Peyer's patch (tissue), 4 donors: ENCODE results near the gene SEMA5A. TPM values are rescaled to one million over a fixed set of nuclear protein-coding genes. Genes with fewer than 3 reads are reported as not detected.

Experiments
- DNase-seq, 3 donors: peaks; one replicate each; pipeline ENCODE4 v3.0.0-alpha.2; 2017 to 2019
- H3K27ac ChIP-seq, 4 donors: fragments of 200-600 bp; sonication (generic); one replicate each; pipeline ENCODE4 v1.5.1; 2016 to 2019
- H3K27me3 ChIP-seq, 2 donors: fragments of 200-600 bp; sonication (generic); one replicate each; pipeline ENCODE4 v1.5.1; 2019
- H3K36me3 ChIP-seq, 3 donors: fragments of 200-600 bp; sonication (generic); one replicate each; pipeline ENCODE4 v1.5.1; 2016 to 2019
- H3K4me1 ChIP-seq, 4 donors: fragments of 200-600 bp; sonication (generic); one replicate each; pipeline ENCODE4 v1.5.1; 2016 to 2019
- H3K4me3 ChIP-seq, 4 donors: fragments of 200-600 bp; sonication (generic); 1 replicate in 3 of 4; 2 replicates in 1 of 4; pipeline ENCODE4 v1.5.1; 2016 to 2019; ENCODE audit warnings: mild to moderate bottlenecking in 1 of 4
- H3K9me3 ChIP-seq, 4 donors: fragments of 200-600 bp; sonication (generic); one replicate each; pipeline ENCODE4 v1.5.1; 2016 to 2019; ENCODE audit warnings: mild to moderate bottlenecking in 1 of 4
- POLR2A ChIP-seq, 2 donors: fragments of 450-650 bp; IDR thresholded peaks; one replicate each; pipeline ENCODE4 v1.5.1; 2017; ENCODE audit warnings: antibody characterized with exemption in 2 of 2, mild to moderate bottlenecking in 2 of 2, moderate library complexity in 2 of 2
- total RNA-seq, 4 donors: library from RNA; depleted of rRNA; stranded (reverse); fragments of >200 nt; gene quantifications; one replicate each; pipeline ENCODE4 v1.1.0, GENCODE V29; 2016
- TF ChIP-seq, protein P1 (sequence below), 6 experiments: fragments of 450-650 bp in 4 of 6; fragments of 200-600 bp in 2 of 6; sonication (generic) in 1 of 6; IDR thresholded peaks; one replicate each; pipeline ENCODE4 v1.5.1; 2017 to 2019; ENCODE audit warnings: antibody characterized with exemption in 6 of 6, mild to moderate bottlenecking in 3 of 6, moderate library complexity in 1 of 6

SEMA5A gene
- total RNA-seq, 4 donors from 2014 or later = 11.6 to 22.5 (median 18.2) TPM

DNA sequence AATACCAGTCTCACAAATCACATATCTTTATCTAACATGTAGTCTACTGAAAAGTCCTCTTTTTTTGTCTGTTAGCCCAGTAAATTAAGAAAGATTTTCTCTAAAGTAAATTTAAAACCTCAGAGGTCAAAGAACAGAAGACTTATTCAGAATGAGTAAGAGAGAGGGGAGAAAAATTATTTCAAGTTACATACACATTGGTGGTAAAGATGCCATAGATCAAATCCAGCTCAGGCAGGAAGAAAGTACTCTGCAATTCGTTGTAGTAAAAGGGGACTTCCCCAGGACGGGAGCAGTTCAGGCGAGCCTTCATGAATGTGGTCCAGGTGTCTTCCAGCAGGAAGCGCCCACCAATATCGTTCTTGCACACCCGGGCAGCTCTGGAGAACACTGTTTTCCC lies 344.1 kb downstream of the SEMA5A start:
- no peak for DNase-seq
- Histone ChIP-seq H3K4me1 (no peaks in the 10 kb centered on the region), H3K27ac (no peak overlapping the region), H3K4me3 (no peak overlapping the region), H3K9me3 (no peaks in the 10 kb centered on the region), H3K27me3 (no peaks in the 10 kb centered on the region), H3K36me3 (no peaks in the 10 kb centered on the region)
- no peak for TF ChIP-seq POLR2A (IDR thresholded peaks at IDR 0.05)
- TF ChIP-seq, protein P1, sequence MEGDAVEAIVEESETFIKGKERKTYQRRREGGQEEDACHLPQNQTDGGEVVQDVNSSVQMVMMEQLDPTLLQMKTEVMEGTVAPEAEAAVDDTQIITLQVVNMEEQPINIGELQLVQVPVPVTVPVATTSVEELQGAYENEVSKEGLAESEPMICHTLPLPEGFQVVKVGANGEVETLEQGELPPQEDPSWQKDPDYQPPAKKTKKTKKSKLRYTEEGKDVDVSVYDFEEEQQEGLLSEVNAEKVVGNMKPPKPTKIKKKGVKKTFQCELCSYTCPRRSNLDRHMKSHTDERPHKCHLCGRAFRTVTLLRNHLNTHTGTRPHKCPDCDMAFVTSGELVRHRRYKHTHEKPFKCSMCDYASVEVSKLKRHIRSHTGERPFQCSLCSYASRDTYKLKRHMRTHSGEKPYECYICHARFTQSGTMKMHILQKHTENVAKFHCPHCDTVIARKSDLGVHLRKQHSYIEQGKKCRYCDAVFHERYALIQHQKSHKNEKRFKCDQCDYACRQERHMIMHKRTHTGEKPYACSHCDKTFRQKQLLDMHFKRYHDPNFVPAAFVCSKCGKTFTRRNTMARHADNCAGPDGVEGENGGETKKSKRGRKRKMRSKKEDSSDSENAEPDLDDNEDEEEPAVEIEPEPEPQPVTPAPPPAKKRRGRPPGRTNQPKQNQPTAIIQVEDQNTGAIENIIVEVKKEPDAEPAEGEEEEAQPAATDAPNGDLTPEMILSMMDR (IDR thresholded peaks at IDR 0.05) = no peak

- Histone ChIP-seq H3K27ac (no peak overlapping the region), H3K4me3 (no peak overlapping the region), H3K27me3 (no peaks in the 10 kb centered on the region), H3K9me3 (no peaks in the 10 kb centered on the region), H3K4me1 (no peaks in the 10 kb centered on the region), H3K36me3 (no peaks in the 10 kb centered on the region)
- DNase-seq = no peak
- TF ChIP-seq, protein P1 (IDR thresholded peaks at IDR 0.05) = no peak
- TF ChIP-seq POLR2A (IDR thresholded peaks at IDR 0.05) = no peak
Measured at GRCh38 chr5:9201011-9201410, 344.9 kb downstream of the SEMA5A start.

DNA sequence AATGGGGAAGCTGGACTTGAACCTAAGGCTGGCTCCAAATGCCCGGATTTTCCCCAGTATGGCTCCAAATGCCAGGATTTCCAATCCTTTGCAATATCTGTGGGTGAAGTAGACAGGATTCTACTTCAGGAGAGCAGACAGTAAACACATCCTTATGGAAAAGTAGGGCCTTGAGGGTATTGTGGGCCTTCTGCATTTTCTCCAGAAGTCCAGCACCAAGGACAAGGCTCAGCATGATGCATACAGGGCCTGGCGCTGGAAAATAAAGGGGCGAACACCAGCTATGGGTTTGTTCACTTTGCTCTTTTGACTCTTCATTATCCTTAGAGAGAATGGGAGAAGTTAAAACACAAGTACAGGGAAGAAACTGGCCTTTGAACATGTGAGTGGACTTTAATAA lies 347.5 kb downstream of the SEMA5A start:
- H3K27ac ChIP-seq = no peak overlapping the region
- H3K4me3 ChIP-seq = no peak overlapping the region
- no peak for TF ChIP-seq POLR2A (IDR thresholded peaks at IDR 0.05)
- TF ChIP-seq, protein P1 (IDR thresholded peaks at IDR 0.05) = no peak
- no peaks in the 10 kb centered on the region for H3K4me1 ChIP-seq
- DNase-seq = no peak
- H3K27me3 ChIP-seq = no peaks in the 10 kb centered on the region
- no peaks in the 10 kb centered on the region for H3K36me3 ChIP-seq
- H3K9me3 ChIP-seq = no peaks in the 10 kb centered on the region

- Histone ChIP-seq H3K4me1 (no peaks in the 10 kb centered on the region), H3K36me3 (no peaks in the 10 kb centered on the region), H3K4me3 (no peak overlapping the region), H3K9me3 (no peaks in the 10 kb centered on the region), H3K27ac (no peak overlapping the region), H3K27me3 (no peaks in the 10 kb centered on the region)
- TF ChIP-seq, protein P1 (IDR thresholded peaks at IDR 0.05) = no peak
- TF ChIP-seq POLR2A (IDR thresholded peaks at IDR 0.05) = no peak
- no peak for DNase-seq
Measured at GRCh38 chr5:9197881-9198260, 348.0 kb downstream of the SEMA5A start.

DNA sequence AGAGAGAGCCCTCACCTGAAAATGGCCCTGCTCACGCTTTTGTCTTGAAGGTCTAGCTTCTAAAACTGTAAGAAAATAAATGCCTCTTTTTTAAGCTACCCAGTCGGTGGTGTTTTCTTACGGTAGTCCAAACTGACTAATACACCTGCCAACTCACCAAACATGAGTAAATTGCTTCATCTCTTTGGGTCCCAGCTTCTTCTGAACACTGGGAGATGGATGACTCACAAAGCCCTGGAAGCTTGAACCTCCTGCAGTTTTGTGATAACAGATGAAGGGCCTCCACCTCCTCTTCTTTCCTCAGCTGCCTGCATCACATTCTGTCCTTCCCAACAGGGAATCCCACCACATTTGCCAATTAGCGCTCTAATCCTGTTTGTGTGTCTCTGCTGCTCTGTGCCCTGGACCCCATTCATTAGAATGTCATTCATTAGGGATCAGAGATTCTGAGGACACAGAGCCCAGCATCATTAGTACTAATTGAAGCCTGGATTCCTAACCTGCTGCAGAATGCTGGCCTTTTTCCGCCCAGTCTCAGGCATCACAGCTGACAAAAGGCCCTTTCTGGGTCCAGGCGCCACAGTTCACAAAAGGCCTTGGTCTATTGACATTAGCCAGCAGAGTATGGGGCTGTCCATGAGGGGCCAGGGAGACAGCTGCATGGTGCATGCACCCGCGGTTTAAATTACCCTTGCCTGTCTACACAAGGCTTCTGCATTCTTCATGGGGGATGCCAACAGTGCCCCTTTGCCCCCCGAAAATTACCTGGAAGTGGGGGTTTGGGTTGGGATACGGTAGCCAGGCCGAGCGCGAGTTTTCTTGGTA lies 349.3 kb downstream of the SEMA5A start:
- no peaks in the 10 kb centered on the region for H3K4me1 ChIP-seq
- H3K27me3 ChIP-seq = no peaks in the 10 kb centered on the region
- no peak overlapping the region for H3K27ac ChIP-seq
- no peaks in the 10 kb centered on the region for H3K36me3 ChIP-seq
- no peak overlapping the region for H3K4me3 ChIP-seq
- no peak for TF ChIP-seq POLR2A (IDR thresholded peaks at IDR 0.05)
- TF ChIP-seq, protein P1 (IDR thresholded peaks at IDR 0.05) = no peak
- no peak for DNase-seq
- no peaks in the 10 kb centered on the region for H3K9me3 ChIP-seq
